Small intestine (tissue), 7 donors: ENCODE data around the gene MMRN2. TPM values are rescaled to one million over a fixed set of nuclear protein-coding genes. Genes with fewer than 3 reads are reported as not detected.

Experiments
- DNase-seq, 2 donors: peaks; one replicate each; pipeline versions ENCODE4 v3.0.0 to v3.0.0-alpha.2; 2013
- FAIRE-seq: peaks from 2 replicates; lab custom pipeline; 2012; peaks lifted over from hg19 to GRCh38; lab: Jason Lieb, UNC
- H3K27ac ChIP-seq, 3 donors: one replicate each; pipeline ENCODE4 v1.5.1; 2013; ENCODE audit warnings: low read length in 2 of 3, mild to moderate bottlenecking in 2 of 3, control low read depth in 1 of 3, inconsistent platforms in 1 of 3, low read depth in 1 of 3, moderate library complexity in 1 of 3
- H3K27me3 ChIP-seq, 3 donors: one replicate each; pipeline ENCODE4 v1.6.1; 2013; ENCODE audit warnings: low read length in 3 of 3, inconsistent platforms in 1 of 3; ENCODE audit not compliant: control insufficient read depth in 3 of 3, insufficient read depth in 3 of 3
- H3K36me3 ChIP-seq, 3 donors: one replicate each; pipeline ENCODE4 v1.6.1; 2013; ENCODE audit warnings: low read length in 3 of 3, inconsistent platforms in 1 of 3, low read depth in 1 of 3, mild to moderate bottlenecking in 1 of 3, moderate library complexity in 1 of 3; ENCODE audit not compliant: control insufficient read depth in 3 of 3, insufficient read depth in 2 of 3
- H3K4me1 ChIP-seq, 3 donors: one replicate each; pipeline ENCODE4 v1.6.1; 2013; ENCODE audit warnings: low read length in 2 of 3, inconsistent platforms in 1 of 3, low read depth in 1 of 3, mild to moderate bottlenecking in 1 of 3, moderate library complexity in 1 of 3; ENCODE audit not compliant: control insufficient read depth in 3 of 3, insufficient read depth in 2 of 3
- H3K4me3 ChIP-seq, 3 donors: one replicate each; pipeline ENCODE4 v1.5.1; 2013; ENCODE audit warnings: low read length in 3 of 3, control low read depth in 1 of 3, inconsistent platforms in 1 of 3, low read depth in 1 of 3, mild to moderate bottlenecking in 1 of 3, moderate library complexity in 1 of 3
- H3K9me3 ChIP-seq, 2 donors: one replicate each; pipeline ENCODE4 v1.6.1; 2013; ENCODE audit warnings: low read depth in 1 of 2, low read length in 1 of 2; ENCODE audit not compliant: control insufficient read depth in 2 of 2, insufficient read depth in 1 of 2
- WGBS, 3 donors: extraction: QIAGEN DNeasy Blood & Tissue Kit; methylation state at CpG; one replicate each; pipeline ENCODE4 v1.1.7; 2013; 5-methylcytosine and 5-hydroxymethylcytosine counted together
- polyA plus RNA-seq, 4 donors: library from polyadenylated mRNA; stranded (reverse) in 3 of 4; unstranded in 1 of 4; fragments of 200-250 nt in 3 of 4; fragments of 120-200 nt in 1 of 4; gene quantifications; one replicate each; pipeline versions ENCODE4 v1.2.1 to v1.2.3, GENCODE V29; 2013
- donor health status: healthy with polysubstance abuse.
- donor health status: control.
- donor health status: control.
- donor health status: Bipolar disorder and iron deficiency.
- donor health status: healthy.

The MMRN2 gene
- polyA plus RNA-seq, 4 donors = 0.45 to 20.8 (median 3.3) TPM

- peak within 1 kb of the TSS in 2 of 3 donors; percentile 85 to 95 for H3K27ac ChIP-seq
Observed at GRCh38 chr10:86968271-86968993, 11.0 kb upstream of the MMRN2 start, which contains the start of gene ADIRF. Gene ADIRF (plus strand): TSS chr10:86968482. CDS start chr10:86968545, 63 bp downstream.

GRCh38 chr10:86967481-86967941, 10.1 kb upstream of the MMRN2 start:
- Histone ChIP-seq H3K4me1 (peaks cover 4 to 50% (median 5%) of the 10 kb centered on the region in 3 donors), H3K36me3 (no peaks in the 10 kb centered on the region), H3K27me3 (peaks cover 0 to 26% (median 0%) of the 10 kb centered on the region in 3 donors), H3K9me3 (no peaks in the 10 kb centered on the region), H3K27ac (no peak overlapping the region), H3K4me3 (no peak overlapping the region)
- no peak for FAIRE-seq
- DNase-seq = no peak
- 68 to 80% (median 69%) methylated on average over 7 of the region's 7 CpGs for WGBS, 3 donors

More at GRCh38 chr10:86968271-86968993, 11.0 kb upstream of the MMRN2 start, which contains the start of gene ADIRF:
- peak; percentile 68 to 88 for DNase-seq
- peaks cover 0 to 30% (median 0%) of the 10 kb centered on the region in 3 donors for H3K27me3 ChIP-seq
- H3K4me1 ChIP-seq = peaks cover 4 to 50% (median 5%) of the 10 kb centered on the region in 3 donors
- no peaks in the 10 kb centered on the region for H3K36me3 ChIP-seq
- peak within 1 kb of the TSS; percentile 17 to 51 (median 28) for H3K4me3 ChIP-seq
- H3K9me3 ChIP-seq = no peaks in the 10 kb centered on the region
- 3 to 15% (median 14%) methylated on average over 46 to 59 of the region's 59 CpGs for WGBS, 3 donors
- no peak for FAIRE-seq

GRCh38 chr10:86965986-86966654, 8.7 kb upstream of the MMRN2 start:
- H3K36me3 ChIP-seq = no peaks in the 10 kb centered on the region
- no peak overlapping the region for H3K4me3 ChIP-seq
- H3K27me3 ChIP-seq = peaks cover 0 to 22% (median 0%) of the 10 kb centered on the region in 3 donors
- H3K4me1 ChIP-seq = peaks cover 0 to 40% (median 4%) of the 10 kb centered on the region in 3 donors
- no peak overlapping the region for H3K27ac ChIP-seq
- H3K9me3 ChIP-seq = no peaks in the 10 kb centered on the region
- FAIRE-seq (no peak), DNase-seq (no peak)
- WGBS, 3 donors = 57 to 82% (median 69%) methylated on average over 11 of the region's 11 CpGs

GRCh38 chr10:86964847-86965190, 7.4 kb upstream of the MMRN2 start:
- 77 to 95% (median 80%) methylated on average over 2 of the region's 2 CpGs for WGBS, 3 donors
- FAIRE-seq = no peak

GRCh38 chr10:86964061-86964846, 6.8 kb upstream of the MMRN2 start:
- Histone ChIP-seq H3K36me3 (no peaks in the 10 kb centered on the region), H3K27me3 (peaks cover 0 to 11% (median 0%) of the 10 kb centered on the region in 3 donors), H3K27ac (no peak overlapping the region), H3K9me3 (no peaks in the 10 kb centered on the region), H3K4me1 (peaks cover 0 to 22% (median 4%) of the 10 kb centered on the region in 3 donors), H3K4me3 (no peak overlapping the region)
- 82 to 85% (median 84%) methylated on average over 13 of the region's 13 CpGs for WGBS, 3 donors
- FAIRE-seq (no peak), DNase-seq (no peak)

More at GRCh38 chr10:86964847-86965190, 7.4 kb upstream of the MMRN2 start:
- H3K36me3 ChIP-seq = no peaks in the 10 kb centered on the region
- H3K4me1 ChIP-seq = peaks cover 0 to 28% (median 4%) of the 10 kb centered on the region in 3 donors
- no peak overlapping the region for H3K4me3 ChIP-seq
- DNase-seq = no peak
- peaks cover 0 to 12% (median 0%) of the 10 kb centered on the region in 3 donors for H3K27me3 ChIP-seq
- no peak overlapping the region for H3K27ac ChIP-seq
- no peaks in the 10 kb centered on the region for H3K9me3 ChIP-seq

GRCh38 chr10:86963341-86963919, 6.0 kb upstream of the MMRN2 start:
- H3K9me3 ChIP-seq = no peaks in the 10 kb centered on the region
- 94 to 96% (median 95%) methylated on average over 12 of the region's 12 CpGs for WGBS, 3 donors
- H3K4me3 ChIP-seq = no peak overlapping the region
- H3K36me3 ChIP-seq = no peaks in the 10 kb centered on the region
- H3K27ac ChIP-seq = no peak overlapping the region
- DNase-seq = no peak
- peaks cover 0 to 3% (median 0%) of the 10 kb centered on the region in 3 donors for H3K27me3 ChIP-seq
- FAIRE-seq = no peak
- peaks cover 0 to 18% (median 4%) of the 10 kb centered on the region in 3 donors for H3K4me1 ChIP-seq

GRCh38 chr10:86962981-86963310, 5.5 kb upstream of the MMRN2 start:
- 87 to 89% (median 88%) methylated on average over 7 of the region's 7 CpGs for WGBS, 3 donors
- DNase-seq (no peak), FAIRE-seq (no peak)
- no peaks in the 10 kb centered on the region for H3K27me3 ChIP-seq
- no peaks in the 10 kb centered on the region for H3K36me3 ChIP-seq
- H3K4me1 ChIP-seq = peaks cover 0 to 14% (median 4%) of the 10 kb centered on the region in 3 donors
- no peaks in the 10 kb centered on the region for H3K9me3 ChIP-seq
- H3K27ac ChIP-seq = no peak overlapping the region
- H3K4me3 ChIP-seq = no peak overlapping the region
